NCI-H460 (cell line): Measurements from ENCODE around the gene CASP14. TPM values are rescaled to one million over a fixed set of nuclear protein-coding genes. Genes with fewer than 3 reads are reported as not detected.

ENCODE experiments used
- total RNA-seq: library from RNA; depleted of rRNA; stranded (reverse); fragments of >200 nt; shearing (Covaris generic); gene quantifications from 2 replicates; pipeline ENCODE4 v1.2.3, GENCODE V29; 2014; rRNA removed

The CASP14 gene
- total RNA-seq, 1 experiment from 2014 or later: not detected

Other genes starting within 250 kb of the CASP14 start
- gene OR7A5, start 214.3 kb upstream of the CASP14 start, total RNA-seq: not detected in 2 replicates
- not detected in 2 replicates for gene OR7C1, start 214.3 kb upstream of the CASP14 start, total RNA-seq
- gene OR7A10, start 200.6 kb upstream of the CASP14 start, total RNA-seq: not detected in 2 replicates
- not detected in 2 replicates for gene OR7A17, start 163.3 kb upstream of the CASP14 start, total RNA-seq
- not detected in 2 replicates for gene OR7C2, start 108.0 kb upstream of the CASP14 start, total RNA-seq
- not detected in 2 replicates for gene SLC1A6, start 69.6 kb upstream of the CASP14 start, total RNA-seq
- not detected in 2 replicates for gene OR1I1, start 32.7 kb downstream of the CASP14 start, total RNA-seq
- gene SYDE1, start 57.9 kb downstream of the CASP14 start, total RNA-seq: 10.8 and 12.1 TPM in 2 replicates
- gene NOTCH3, start 151.5 kb downstream of the CASP14 start, total RNA-seq: 47.3 and 50.5 TPM in 2 replicates
- 0.17 and 0.22 TPM in 2 replicates for gene EPHX3, start 183.0 kb downstream of the CASP14 start, total RNA-seq